ENCODE data around the gene B4GALT5. TPM values are rescaled to one million over a fixed set of nuclear protein-coding genes. Genes with fewer than 3 reads are reported as not detected.
"Not testable (repeated sequence)": the region's sequence is repeated elsewhere in the genome, so short reads cannot be mapped to it uniquely, and the experiment has no call there.

The B4GALT5 gene
- total RNA-seq, 1 donor from 2014 or later, result 44.0 TPM

GRCh38 chr20:49668878-49669195 lies 44.8 kb downstream of the B4GALT5 start:
- ATAC-seq; intact Hi-C loops (cut with DNase I); DNase-seq (ENCODE audit: missing footprints): not testable (repeated sequence)

DNA sequence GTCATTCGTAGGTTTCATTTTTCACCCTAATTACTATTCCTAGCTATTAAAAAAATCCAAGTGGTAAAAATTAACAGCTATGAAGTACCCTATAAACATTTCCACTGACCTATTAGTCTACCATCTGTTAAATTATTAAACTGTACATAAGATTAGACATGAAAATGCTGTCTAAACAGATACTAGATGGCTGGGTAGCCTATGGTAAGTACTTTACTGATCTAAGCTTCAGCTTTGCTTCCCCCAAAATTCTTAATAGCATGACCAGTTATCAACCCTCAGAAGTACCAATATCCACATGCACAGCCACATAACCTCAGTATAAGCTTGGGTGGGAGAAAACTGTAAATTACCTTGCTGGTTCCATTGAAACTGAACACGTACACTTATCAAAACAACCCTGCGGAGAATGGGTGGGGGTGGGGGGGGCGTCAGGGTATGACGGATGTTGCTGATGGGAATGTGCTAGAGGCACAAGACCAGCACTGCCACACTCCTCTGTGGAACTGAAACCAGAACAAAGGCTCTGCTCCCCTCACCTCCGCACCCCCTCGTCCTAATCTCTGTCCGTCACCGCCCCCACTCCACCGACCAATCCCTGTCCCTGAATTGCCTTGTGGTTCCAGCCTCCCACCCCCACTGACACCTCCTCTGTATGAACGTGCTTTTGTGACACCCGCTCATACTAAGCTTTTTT lies 45.3 kb downstream of the B4GALT5 start:
- intact Hi-C loops (cut with DNase I), result no loop called here
- ATAC-seq (peak; percentile 58), DNase-seq (ENCODE audit: missing footprints) (no peak)

GRCh38 chr20:49666911-49667310 lies 46.8 kb downstream of the B4GALT5 start:
- ATAC-seq (no peak), DNase-seq (ENCODE audit: missing footprints) (no peak)
- intact Hi-C loops (cut with DNase I), result no loop called here

- intact Hi-C loops (cut with DNase I), result no loop called here
- ATAC-seq (no peak), DNase-seq (ENCODE audit: missing footprints) (no peak)
Measured at GRCh38 chr20:49665796-49666195, 47.9 kb downstream of the B4GALT5 start.

GRCh38 chr20:49664612-49665313 lies 48.9 kb downstream of the B4GALT5 start:
- intact Hi-C loops (cut with DNase I), result no loop called here
- ATAC-seq (no peak), DNase-seq (ENCODE audit: missing footprints) (no peak)

DNA sequence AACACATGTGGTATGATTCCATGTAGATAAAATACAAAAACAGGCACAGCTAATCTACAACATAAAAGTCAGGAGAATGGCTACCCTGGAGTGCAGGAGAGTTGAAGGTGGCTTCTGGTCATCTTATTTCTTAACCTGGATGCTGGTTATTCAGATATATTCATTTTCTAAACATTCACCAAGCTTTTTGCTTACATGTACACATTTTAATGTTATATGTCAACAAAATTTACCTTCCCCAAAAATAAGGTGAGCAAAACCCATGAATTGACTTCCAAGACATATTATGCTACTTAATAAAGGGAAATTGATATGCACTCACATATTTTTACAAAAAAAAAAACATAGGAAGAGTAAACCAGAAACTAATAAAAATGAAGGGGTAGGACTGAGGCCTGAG lies 50.6 kb downstream of the B4GALT5 start:
- intact Hi-C loops (cut with DNase I), result no loop called here
- DNase-seq (ENCODE audit: missing footprints) (no peak), ATAC-seq (no peak)

DNA sequence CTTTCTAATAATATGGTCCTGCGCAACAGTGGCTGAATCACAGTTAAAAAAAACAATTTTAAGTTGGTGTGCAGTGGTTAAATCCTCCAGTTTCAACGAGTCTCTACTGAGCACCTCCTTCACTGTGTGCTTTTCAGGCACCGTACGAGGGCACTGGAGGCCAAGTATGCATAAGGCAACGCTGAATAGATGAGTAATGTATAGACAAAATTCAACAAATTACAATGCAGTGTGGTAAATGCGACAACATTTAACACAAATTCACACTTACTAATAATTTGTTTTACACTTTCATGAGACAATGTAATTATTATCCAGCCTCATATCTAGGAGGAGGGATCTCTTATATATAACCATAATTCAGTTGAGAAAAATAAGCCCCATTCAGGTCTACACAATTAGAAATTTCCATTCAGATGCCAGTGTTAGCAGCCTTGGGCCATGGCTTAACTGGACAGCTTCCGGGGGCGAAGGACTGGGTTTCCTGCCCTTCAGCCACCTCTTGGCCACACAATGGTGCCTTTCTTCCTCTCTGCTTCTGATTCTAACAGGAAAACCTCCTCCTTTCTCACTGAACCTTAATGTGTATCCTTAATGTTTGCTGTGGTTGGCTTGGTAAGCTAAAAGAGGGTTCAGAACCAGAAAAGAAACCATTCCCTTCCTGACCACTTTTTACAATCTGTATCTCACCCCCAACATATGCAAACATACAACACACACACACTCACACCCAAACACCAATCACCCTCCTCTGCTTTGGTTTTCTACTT lies 51.9 kb downstream of the B4GALT5 start:
- DNase-seq (ENCODE audit: missing footprints), result no peak
- no peak for ATAC-seq
- intact Hi-C loops (cut with DNase I), result no loop called here

DNA sequence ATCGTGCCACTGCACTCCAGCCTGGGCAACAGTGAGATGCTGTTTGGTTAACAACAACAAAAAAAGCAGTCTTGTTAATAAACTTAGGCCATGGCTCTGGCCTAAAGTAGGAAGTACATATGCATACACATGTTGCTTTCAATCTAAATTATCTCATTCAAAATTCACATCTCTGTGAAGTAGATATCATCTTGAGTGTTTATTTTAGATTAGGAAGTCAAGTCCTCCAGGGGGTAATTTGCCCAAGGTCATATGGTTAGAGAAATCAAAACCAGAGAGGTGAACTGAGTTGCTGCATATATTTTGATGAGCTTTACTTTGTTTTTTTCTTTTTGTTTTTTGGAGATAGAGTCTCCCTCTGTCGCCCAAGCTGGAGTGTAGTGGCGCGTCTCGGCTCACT lies 52.8 kb downstream of the B4GALT5 start:
- ATAC-seq (no peak), DNase-seq (ENCODE audit: missing footprints) (no peak)
- intact Hi-C loops (cut with DNase I), result no loop called here

DNA sequence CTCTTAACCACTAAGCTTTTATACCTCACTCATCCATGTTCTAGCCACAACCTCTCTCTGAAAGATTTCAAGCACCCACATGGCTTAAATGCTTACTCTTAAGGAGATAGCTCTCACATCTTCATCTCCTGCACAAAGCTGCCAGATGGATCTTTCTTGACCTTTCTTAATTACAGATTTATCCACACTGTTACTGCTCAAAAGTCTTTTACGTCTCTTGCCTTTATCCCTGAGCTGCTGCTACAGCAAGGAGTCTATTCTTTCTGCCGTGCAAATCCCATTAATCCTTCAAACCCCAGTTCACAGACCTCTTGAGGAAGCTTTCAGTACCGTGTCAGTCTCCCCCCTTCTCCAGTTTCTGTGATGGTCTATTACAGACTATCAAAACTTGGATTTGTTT lies 54.6 kb downstream of the B4GALT5 start:
- intact Hi-C loops (cut with DNase I), result loop anchor here (5.0 kb wide), 1 partner anchor 53 kb away; the partner anchor contains the start of gene B4GALT5
- no peak for DNase-seq (ENCODE audit: missing footprints)
- no peak for ATAC-seq

- no peak for ATAC-seq
- intact Hi-C loops (cut with DNase I), result loop anchor here (5.0 kb wide), 1 partner anchor 54 kb away; the partner anchor contains the start of gene B4GALT5
Measured at GRCh38 chr20:49658508-49658907, 55.2 kb downstream of the B4GALT5 start.

GRCh38 chr20:49657118-49657901 lies 56.4 kb downstream of the B4GALT5 start:
- ATAC-seq (peak; percentile 64), DNase-seq (ENCODE audit: missing footprints) (no peak)
- intact Hi-C loops (cut with DNase I), result loop anchor here (5.0 kb wide), 1 partner anchor 55 kb away; the partner anchor contains the start of gene B4GALT5

More at GRCh38 chr20:49658508-49658907, 55.2 kb downstream of the B4GALT5 start:
- no peak for DNase-seq (ENCODE audit: missing footprints)

DNA sequence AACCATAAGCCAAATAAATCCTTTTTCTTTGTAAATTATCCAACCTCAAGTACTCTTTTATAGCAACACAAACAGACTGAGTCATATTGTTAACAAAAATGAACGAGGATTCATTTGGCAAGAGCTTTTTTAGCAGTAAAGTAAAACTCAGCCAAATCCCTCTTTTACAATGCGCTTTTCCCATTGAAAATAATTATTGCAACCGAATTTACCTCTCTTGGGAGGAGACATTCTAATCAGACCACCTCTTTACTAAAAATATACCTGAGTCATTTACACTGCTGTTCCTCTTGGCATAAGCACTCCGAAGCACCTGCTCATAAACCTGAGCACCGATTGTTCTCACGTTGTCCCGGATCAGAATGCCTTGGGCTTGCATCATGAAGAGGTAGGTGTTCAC lies 57.4 kb downstream of the B4GALT5 start:
- DNase-seq (ENCODE audit: missing footprints) (no peak), ATAC-seq (no peak)
- intact Hi-C loops (cut with DNase I), result loop anchor here (5.0 kb wide), 1 partner anchor 56 kb away; the partner anchor contains the start of gene B4GALT5

DNA sequence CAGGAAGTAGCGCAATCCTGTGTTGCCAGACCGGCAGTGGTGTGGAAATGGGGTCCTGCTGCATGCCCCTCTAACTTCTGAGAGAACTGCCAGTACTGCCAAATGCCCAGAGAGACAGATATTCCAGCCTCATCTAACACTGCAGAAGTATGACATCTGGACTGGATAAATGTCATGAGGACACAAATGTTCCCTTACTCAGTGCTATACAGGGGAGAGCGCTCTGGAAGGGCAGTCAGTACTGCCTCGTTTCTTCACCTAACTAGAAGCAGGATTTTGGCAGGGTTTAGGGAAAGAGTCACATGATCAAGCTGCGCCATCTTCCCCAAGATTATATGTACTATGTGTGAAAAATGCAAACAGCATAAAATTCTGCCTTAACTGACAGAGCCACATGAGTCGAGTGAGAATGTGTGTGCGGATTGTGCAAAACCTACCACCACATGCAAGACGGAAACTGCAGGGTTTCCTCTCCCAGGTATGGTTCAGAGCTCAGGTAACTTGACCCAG lies 59.7 kb downstream of the B4GALT5 start:
- DNase-seq (ENCODE audit: missing footprints) (no peak), ATAC-seq (peak; percentile 62)

GRCh38 chr20:49649672-49650071 lies 64.0 kb downstream of the B4GALT5 start:
- DNase-seq (ENCODE audit: missing footprints), result no peak
- intact Hi-C loops (cut with DNase I), result no loop called here

More for the DNA sequence above, 59.7 kb downstream of the B4GALT5 start:
- intact Hi-C loops (cut with DNase I), result no loop called here

DNA sequence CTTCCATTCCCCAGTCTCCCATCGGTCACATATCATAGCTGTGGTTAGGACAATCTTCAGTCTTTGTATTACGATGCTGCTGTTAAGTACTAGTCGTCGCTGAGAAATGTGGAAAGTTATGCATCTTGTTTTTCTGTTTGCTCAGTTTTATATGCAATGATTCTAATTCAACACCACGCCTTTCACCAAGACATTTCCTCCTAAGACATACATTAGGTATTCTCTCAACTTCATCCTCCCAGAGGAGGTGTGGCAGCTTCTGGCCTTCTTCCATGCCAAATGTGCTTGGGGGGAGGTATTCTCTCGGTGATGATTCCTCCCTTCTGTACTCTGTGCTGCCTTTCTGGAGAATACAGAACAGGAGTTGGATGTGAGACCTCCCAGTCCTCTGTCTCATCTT lies 66.1 kb downstream of the B4GALT5 start:
- ATAC-seq, result no peak
- intact Hi-C loops (cut with DNase I), result no loop called here
- DNase-seq (ENCODE audit: missing footprints), result no peak

More at GRCh38 chr20:49649672-49650071, 64.0 kb downstream of the B4GALT5 start:
- ATAC-seq, result no peak

GRCh38 chr20:49646528-49646927 lies 67.2 kb downstream of the B4GALT5 start:
- no peak for DNase-seq (ENCODE audit: missing footprints)
- intact Hi-C loops (cut with DNase I), result no loop called here
- no peak for ATAC-seq

GRCh38 chr20:49646126-49646525 lies 67.6 kb downstream of the B4GALT5 start:
- DNase-seq (ENCODE audit: missing footprints) (no peak), ATAC-seq (no peak)
- intact Hi-C loops (cut with DNase I), result no loop called here

- no peak for ATAC-seq
- DNase-seq (ENCODE audit: missing footprints), result no peak
- intact Hi-C loops (cut with DNase I), result no loop called here
Measured at GRCh38 chr20:49644980-49645565, 68.6 kb downstream of the B4GALT5 start.
